Gastrocnemius medialis (tissue), 4 donors: ENCODE measurements around the gene UTS2B. TPM values are rescaled to one million over a fixed set of nuclear protein-coding genes. Genes with fewer than 3 reads are reported as not detected.

ENCODE experiments used
- ATAC-seq, 2 donors: fragments of 150-250 bp; one replicate each; pipeline ENCODE4 v1.9.1; 2016
- DNase-seq, 2 donors: peaks; one replicate each; pipeline ENCODE4 v3.0.0-alpha.2; 2019
- H3K27ac ChIP-seq, 4 donors: fragments of 200-600 bp; sonication (generic); 1 replicate in 1 of 4; 2 replicates in 3 of 4; pipeline ENCODE4 v1.5.1; 2016 to 2018; ENCODE audit warnings: mild to moderate bottlenecking in 2 of 4, moderate library complexity in 1 of 4
- H3K27me3 ChIP-seq, 3 donors: fragments of 200-600 bp; sonication (generic) in 2 of 3; 1 replicate in 1 of 3; 2 replicates in 2 of 3; pipeline versions ENCODE4 v1.5.1 to v1.6.0; 2016 to 2019; ENCODE audit warnings: mild to moderate bottlenecking in 1 of 3, moderate library complexity in 1 of 3
- H3K36me3 ChIP-seq, 2 donors: fragments of 200-600 bp; sonication (generic) in 1 of 2; one replicate each; pipeline ENCODE4 v1.5.1; 2017 to 2018
- H3K4me1 ChIP-seq, 2 donors: fragments of 200-600 bp; sonication (generic) in 1 of 2; one replicate each; pipeline ENCODE4 v1.5.1; 2016 to 2017; ENCODE audit warnings: mild to moderate bottlenecking in 2 of 2
- H3K4me3 ChIP-seq, 4 donors: fragments of 200-600 bp; sonication (generic) in 3 of 4; 1 replicate in 1 of 4; 2 replicates in 3 of 4; pipeline ENCODE4 v1.5.1; 2016 to 2019; ENCODE audit warnings: mild to moderate bottlenecking in 2 of 4
- H3K9me3 ChIP-seq, 3 donors: fragments of 200-600 bp; sonication (generic) in 2 of 3; 1 replicate in 1 of 3; 2 replicates in 2 of 3; pipeline ENCODE4 v1.5.1; 2016 to 2019
- CTCF ChIP-seq, 5 experiments: fragments of 450-650 bp in 3 of 5; fragments of 200-600 bp in 2 of 5; sonication (generic) in 2 of 5; IDR thresholded peaks in 4 of 5; conservative IDR thresholded peaks in 1 of 5; 1 replicate in 4 of 5; 2 replicates in 1 of 5; pipeline ENCODE4 v1.5.1; 2016 to 2019; ENCODE audit warnings: antibody characterized with exemption in 5 of 5, mild to moderate bottlenecking in 3 of 5, moderate library complexity in 3 of 5
- POLR2A ChIP-seq, 2 donors: fragments of 450-650 bp; IDR thresholded peaks; one replicate each; pipeline ENCODE4 v1.6.1; 2017; ENCODE audit warnings: antibody characterized with exemption in 2 of 2, mild to moderate bottlenecking in 2 of 2, moderate library complexity in 2 of 2
- in situ Hi-C, 4 donors: fragments of 200-750 bp; cut with MboI; loops; one replicate each; pipeline versions ENCODE4 v1.15.0 to v1.8.0; 2017; ENCODE audit warnings: low sequenced_read_pairs in 4 of 4
- intact Hi-C: fragments of 100-400 bp; cut with DNase I; formaldehyde crosslinking; loops from one replicate; pipeline ENCODE4 v1.15.1; 2023; ENCODE audit warnings: low total_unique reads
- total RNA-seq, 4 donors: library from RNA; depleted of rRNA; stranded (reverse); fragments of >200 nt; gene quantifications; one replicate each; pipeline versions ENCODE4 v1.1.0 to v1.2.3, GENCODE V29; 2016

The UTS2B gene
- not detected for total RNA-seq

- H3K27ac ChIP-seq, result peak within 1 kb of the TSS; percentile 89 to 97 (median 94)
- in situ Hi-C loops (no loop called here), intact Hi-C loops (loop anchor here (5.0 kb wide), 1 partner anchor 47 kb away; no protein-coding TSS in a partner anchor)
- peak within 1 kb of the TSS; percentile 79 to 97 (median 89) for H3K4me3 ChIP-seq
- H3K4me1 ChIP-seq, result peaks cover 44 to 50% of the 10 kb centered on the region in 2 donors
- H3K9me3 ChIP-seq, result no peaks in the 10 kb centered on the region
- DNase-seq (peak; percentile 3 to 33), ATAC-seq (peak; percentile 61 to 71)
- H3K36me3 ChIP-seq, result no peaks in the 10 kb centered on the region
- no peaks in the 10 kb centered on the region for H3K27me3 ChIP-seq
- no peak for TF ChIP-seq CTCF (IDR thresholded peaks at IDR 0.05 in 4 of 5, conservative IDR thresholded peaks at IDR 0.05 in 1 of 5)
- TF ChIP-seq POLR2A (IDR thresholded peaks at IDR 0.05), result no peak
Observed at GRCh38 chr3:191329654-191330529, at the start of gene UTS2B. TSS of gene UTS2B (minus strand) at chr3:191330526. CDS start at chr3:191282189, 48,337 bp downstream.

- TF ChIP-seq POLR2A (IDR thresholded peaks at IDR 0.05) (no peak), CTCF (IDR thresholded peaks at IDR 0.05 in 4 of 5, conservative IDR thresholded peaks at IDR 0.05 in 1 of 5) (no peak)
- intact Hi-C loops, result no loop called here
- no peaks in the 10 kb centered on the region for H3K27me3 ChIP-seq
- peaks cover 0 to 27% of the 10 kb centered on the region in 2 donors for H3K36me3 ChIP-seq
- no peaks in the 10 kb centered on the region for H3K9me3 ChIP-seq
- H3K27ac ChIP-seq, result no peak overlapping the region
- no peak for ATAC-seq
- no peak overlapping the region for H3K4me3 ChIP-seq
- in situ Hi-C loops, result loop anchor here in 2 of 4 donors (10.0 to 25.0 kb wide), 2 partner anchors 135 to 143 kb away; no protein-coding TSS in a partner anchor
- DNase-seq, result no peak
- H3K4me1 ChIP-seq, result peaks cover 34 to 39% of the 10 kb centered on the region in 2 donors
Observed at GRCh38 chr3:191380001-191380400, 49.7 kb upstream of the UTS2B start.

GRCh38 chr3:191379446-191379845, 49.1 kb upstream of the UTS2B start:
- ATAC-seq (no peak), DNase-seq (no peak)
- H3K36me3 ChIP-seq, result peaks cover 0 to 27% of the 10 kb centered on the region in 2 donors
- no peaks in the 10 kb centered on the region for H3K9me3 ChIP-seq
- intact Hi-C loops (loop anchor here (5.0 kb wide), 1 partner anchor 52 kb away; the partner anchor contains the start of gene CCDC50), in situ Hi-C loops (loop anchor here in 1 of 4 donors (25.0 kb wide), 1 partner anchor 142 kb away; no protein-coding TSS in a partner anchor)
- TF ChIP-seq CTCF (IDR thresholded peaks at IDR 0.05 in 4 of 5, conservative IDR thresholded peaks at IDR 0.05 in 1 of 5) (no peak), POLR2A (IDR thresholded peaks at IDR 0.05) (no peak)
- H3K27me3 ChIP-seq, result no peaks in the 10 kb centered on the region
- H3K27ac ChIP-seq, result peak overlapping the region in 1 of 4 donors; percentile 2
- H3K4me3 ChIP-seq, result no peak overlapping the region
- H3K4me1 ChIP-seq, result peaks cover 34 to 39% of the 10 kb centered on the region in 2 donors

GRCh38 chr3:191378142-191378812, 48.0 kb upstream of the UTS2B start:
- in situ Hi-C loops (loop anchor here in 1 of 4 donors (25.0 kb wide), 1 partner anchor 141 kb away; no protein-coding TSS in a partner anchor), intact Hi-C loops (loop anchor here (5.0 kb wide), 1 partner anchor 51 kb away; the partner anchor contains the start of gene CCDC50)
- Histone ChIP-seq H3K4me1 (peaks cover 34 to 39% of the 10 kb centered on the region in 2 donors), H3K9me3 (no peaks in the 10 kb centered on the region), H3K27me3 (no peaks in the 10 kb centered on the region), H3K36me3 (peaks cover 0 to 27% of the 10 kb centered on the region in 2 donors), H3K27ac (peak overlapping the region in 3 of 4 donors; percentile 2 to 64 (median 63)), H3K4me3 (no peak overlapping the region)
- ATAC-seq, result no peak
- no peak for TF ChIP-seq CTCF (IDR thresholded peaks at IDR 0.05 in 4 of 5, conservative IDR thresholded peaks at IDR 0.05 in 1 of 5)
- TF ChIP-seq POLR2A (IDR thresholded peaks at IDR 0.05), result no peak
- DNase-seq, result no peak
